GM10266 (cell line): ENCODE results near the gene CYB561D2.

Source experiments
- DNase-seq: peaks from one replicate; pipeline ENCODE4 v3.0.0; 2012; ENCODE audit errors: extremely low spot score
- TF ChIP-seq, protein P1 (sequence below): IDR thresholded peaks from 2 replicates; pipeline ENCODE4 v1.5.1; 2012; ENCODE audit warnings: mild to moderate bottlenecking, low read depth; ENCODE audit not compliant: control insufficient read depth, insufficient read depth; ENCODE audit errors: missing control alignments

The CYB561D2 gene

GRCh38 chr3:50388720-50389413 lies 38.2 kb downstream of the CYB561D2 start:
- DNase-seq = no peak
- TF ChIP-seq, protein P1, sequence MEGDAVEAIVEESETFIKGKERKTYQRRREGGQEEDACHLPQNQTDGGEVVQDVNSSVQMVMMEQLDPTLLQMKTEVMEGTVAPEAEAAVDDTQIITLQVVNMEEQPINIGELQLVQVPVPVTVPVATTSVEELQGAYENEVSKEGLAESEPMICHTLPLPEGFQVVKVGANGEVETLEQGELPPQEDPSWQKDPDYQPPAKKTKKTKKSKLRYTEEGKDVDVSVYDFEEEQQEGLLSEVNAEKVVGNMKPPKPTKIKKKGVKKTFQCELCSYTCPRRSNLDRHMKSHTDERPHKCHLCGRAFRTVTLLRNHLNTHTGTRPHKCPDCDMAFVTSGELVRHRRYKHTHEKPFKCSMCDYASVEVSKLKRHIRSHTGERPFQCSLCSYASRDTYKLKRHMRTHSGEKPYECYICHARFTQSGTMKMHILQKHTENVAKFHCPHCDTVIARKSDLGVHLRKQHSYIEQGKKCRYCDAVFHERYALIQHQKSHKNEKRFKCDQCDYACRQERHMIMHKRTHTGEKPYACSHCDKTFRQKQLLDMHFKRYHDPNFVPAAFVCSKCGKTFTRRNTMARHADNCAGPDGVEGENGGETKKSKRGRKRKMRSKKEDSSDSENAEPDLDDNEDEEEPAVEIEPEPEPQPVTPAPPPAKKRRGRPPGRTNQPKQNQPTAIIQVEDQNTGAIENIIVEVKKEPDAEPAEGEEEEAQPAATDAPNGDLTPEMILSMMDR = no peak

- no peak for DNase-seq
These were observed 38.7 kb downstream of the CYB561D2 start for GRCh38 chr3:50389414-50389767.

GRCh38 chr3:50390508-50391224 lies 40.0 kb downstream of the CYB561D2 start:
- DNase-seq = no peak
- TF ChIP-seq, protein P1 = no peak

More at GRCh38 chr3:50389414-50389767, 38.7 kb downstream of the CYB561D2 start:
- TF ChIP-seq, protein P1 = no peak

GRCh38 chr3:50392101-50392715 lies 41.5 kb downstream of the CYB561D2 start:
- TF ChIP-seq, protein P1 = no peak
- no peak for DNase-seq

DNA sequence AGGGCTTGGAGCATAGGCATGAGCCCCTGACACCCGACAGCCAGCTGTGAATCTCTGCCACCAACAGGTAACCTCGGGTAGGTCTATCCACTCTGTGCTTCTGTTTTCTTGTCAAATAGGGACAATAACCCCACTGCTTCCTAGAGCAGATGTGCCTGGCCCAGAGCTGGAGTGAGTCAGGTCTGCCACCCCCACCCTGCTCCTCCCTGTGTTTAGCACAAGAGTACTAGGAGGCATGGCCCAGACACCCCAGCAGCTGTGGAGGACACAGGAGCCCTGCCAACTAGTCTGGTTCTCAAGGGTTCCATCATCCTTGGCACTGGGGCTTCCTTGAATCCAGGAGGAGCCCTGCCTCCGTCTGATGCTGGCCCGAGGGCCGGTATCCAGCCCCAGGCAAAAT lies 42.4 kb downstream of the CYB561D2 start:
- TF ChIP-seq, protein P1 = no peak
- no peak for DNase-seq

DNA sequence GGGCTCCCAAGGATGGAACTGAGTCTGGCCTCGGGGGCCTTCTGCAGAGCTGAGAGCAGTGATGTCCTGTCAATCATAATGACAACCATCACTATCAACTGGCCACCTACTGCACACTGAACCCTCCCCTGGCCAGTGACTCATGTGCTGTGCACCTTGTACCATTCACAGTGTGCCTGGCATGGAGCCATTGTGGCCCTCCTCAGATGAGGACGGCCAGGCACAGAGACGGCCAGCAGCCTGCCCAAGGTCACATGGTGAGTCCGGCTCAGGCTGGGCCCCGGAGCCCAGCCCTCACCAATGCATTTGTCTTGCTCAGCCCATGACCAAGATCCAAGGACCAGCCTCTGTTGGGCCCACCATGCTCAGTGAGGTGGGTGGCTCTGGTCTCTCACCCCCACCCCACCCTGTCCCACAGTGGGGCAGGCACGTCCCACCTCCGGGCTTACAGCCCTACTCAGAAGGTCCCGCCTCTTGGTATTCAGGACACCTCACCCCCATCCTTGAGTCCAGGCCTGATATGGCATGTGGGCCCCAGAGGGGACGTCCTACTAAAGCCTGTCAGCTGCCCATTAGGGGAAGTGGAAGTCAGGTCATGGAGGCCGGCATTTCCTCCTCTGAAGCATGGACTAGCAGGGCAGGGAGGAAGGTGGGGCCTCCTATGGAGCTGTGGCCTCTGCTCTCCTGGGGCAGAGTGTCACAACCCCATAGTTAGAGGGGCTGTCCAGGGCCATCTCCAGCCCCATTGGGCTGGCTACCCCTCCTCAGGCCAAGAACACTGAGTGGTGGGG lies 44.6 kb downstream of the CYB561D2 start:
- no peak for DNase-seq
- TF ChIP-seq, protein P1 = no peak
